Amniotic epithelial cell (primary cell): Measurements from ENCODE around the gene CCR2.

Experiments used
- DNase-seq: peaks from one replicate; pipeline ENCODE4 v3.0.0-alpha.2; 2010; ENCODE audit warnings: low read depth

Gene CCR2

GRCh38 chr3:46354984-46355383, 1.1 kb downstream of the CCR2 start:
- DNase-seq: no peak

- no peak for DNase-seq
Measured at GRCh38 chr3:46356276-46356675, 2.4 kb downstream of the CCR2 start.

- DNase-seq: no peak
Measured at GRCh38 chr3:46356909-46357308, 3.0 kb downstream of the CCR2 start.

- DNase-seq: no peak
Measured at GRCh38 chr3:46358466-46358865, 4.6 kb downstream of the CCR2 start.

GRCh38 chr3:46359733-46360493, 6.0 kb downstream of the CCR2 start:
- DNase-seq: no peak

GRCh38 chr3:46360907-46361306, 7.0 kb downstream of the CCR2 start:
- no peak for DNase-seq

- no peak for DNase-seq
Measured at GRCh38 chr3:46361408-46362283, 7.7 kb downstream of the CCR2 start.

- DNase-seq: no peak
Measured at GRCh38 chr3:46365041-46365440, 11.1 kb downstream of the CCR2 start.

GRCh38 chr3:46365737-46366524, 12.0 kb downstream of the CCR2 start:
- DNase-seq: no peak

GRCh38 chr3:46367811-46368210, 13.9 kb downstream of the CCR2 start:
- no peak for DNase-seq

GRCh38 chr3:46368569-46368968, 14.7 kb downstream of the CCR2 start:
- peak; percentile 6 for DNase-seq

GRCh38 chr3:46369151-46369550, 15.2 kb downstream of the CCR2 start:
- no peak for DNase-seq

- no peak for DNase-seq
Measured at GRCh38 chr3:46369675-46370132, 15.8 kb downstream of the CCR2 start.

GRCh38 chr3:46370839-46371518, 17.1 kb downstream of the CCR2 start, which contains the start of gene CCR5:
CCR5 (plus strand) TSS chr3:46370946; CDS start chr3:46372903, 1,957 bp downstream.
- DNase-seq: peak; percentile 10

- DNase-seq: no peak
Measured at GRCh38 chr3:46371519-46372340, 17.8 kb downstream of the CCR2 start.

GRCh38 chr3:46372492-46373359, 18.8 kb downstream of the CCR2 start:
- DNase-seq: peak; percentile 35

- no peak for DNase-seq
Measured at GRCh38 chr3:46374755-46375154, 20.8 kb downstream of the CCR2 start.

- no peak for DNase-seq
Measured at GRCh38 chr3:46375218-46375617, 21.3 kb downstream of the CCR2 start.

GRCh38 chr3:46375814-46376213, 21.9 kb downstream of the CCR2 start:
- no peak for DNase-seq
